ENCODE data around the gene GJA1.

Gene GJA1

DNA sequence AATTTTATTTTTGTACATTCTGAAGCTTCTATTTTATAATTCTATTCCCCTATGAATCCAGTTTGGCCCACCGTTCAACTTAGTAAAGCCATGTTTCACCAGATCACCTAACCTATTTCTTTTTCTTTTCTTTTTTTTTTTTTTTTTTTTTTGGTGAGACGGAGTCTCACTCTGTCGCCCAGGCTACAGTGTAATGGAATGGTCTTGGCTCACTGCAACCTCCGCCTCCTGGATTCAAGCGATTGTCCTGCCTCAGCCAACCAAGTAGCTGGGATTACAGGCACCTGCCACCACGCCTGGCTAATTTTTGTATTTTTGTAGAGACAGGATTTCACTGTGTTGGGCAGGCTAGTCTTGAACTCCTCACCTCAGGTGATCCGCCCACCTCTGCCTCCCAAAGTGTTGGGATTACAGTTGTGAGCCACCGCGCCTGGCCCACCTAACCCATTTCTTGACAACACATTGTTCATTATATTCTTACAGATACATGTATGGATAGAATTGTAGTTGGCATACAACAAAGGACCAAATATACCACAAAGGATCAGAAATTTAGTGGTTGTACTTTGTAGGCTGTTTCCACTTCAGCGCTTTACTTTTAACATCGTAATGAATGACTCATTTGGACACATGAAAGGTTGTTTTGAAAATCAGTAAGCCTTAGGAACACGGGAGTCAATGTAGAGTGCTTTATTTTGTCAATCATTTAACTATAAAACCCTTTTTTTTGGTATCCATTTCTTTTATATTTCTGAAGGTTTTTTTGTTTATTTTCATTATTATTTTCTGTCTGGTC is 63.2 kb downstream of the GJA1 start:
- H3K36me3 Mint-ChIP-seq = no peaks in the 10 kb centered on the region
- H3K9me3 Mint-ChIP-seq = no peaks in the 10 kb centered on the region
- no peaks in the 10 kb centered on the region for H3K4me1 Mint-ChIP-seq
- no peak for ATAC-seq
- H3K4me3 Mint-ChIP-seq = no peak overlapping the region
- no peak overlapping the region for H3K27ac Mint-ChIP-seq
- no peaks in the 10 kb centered on the region for H3K27me3 Mint-ChIP-seq

All from stimulated activated memory B cell treated with anti-CD40 and anti-IgM and Interleukin-4, amounts not matched to agents 10 μg/mL and 1 μg/mL and 100 μg/mL, for 72 hours (primary cell).